GM10248 (cell line): ENCODE results near the gene MMS22L.

Experiments
- CTCF ChIA-PET: fragments of 300-600 bp; sonication (Branson Sonifier 250); formaldehyde crosslinking; extraction: SDS; loops from one replicate; lab custom pipeline; 2021; ENCODE audit warnings: antibody characterized with exemption; lab: Yijun Ruan, JAX
- POLR2A ChIA-PET: fragments of 350-650 bp; sonication (Branson Sonifier 250); formaldehyde crosslinking; extraction: SDS; loops from one replicate; lab custom pipeline; 2020; ENCODE audit warnings: antibody characterized with exemption; lab: Yijun Ruan, JAX
- DNase-seq: peaks from one replicate; pipeline ENCODE4 v3.0.0; 2012; ENCODE audit errors: extremely low spot score
- CTCF ChIP-seq: IDR thresholded peaks from 2 replicates; pipeline ENCODE4 v1.5.1; 2012; ENCODE audit warnings: mild to moderate bottlenecking, low read depth; ENCODE audit errors: extremely low read depth, missing control alignments, control extremely low read depth

Gene MMS22L

GRCh38 chr6:97133067-97133466, 149.9 kb downstream of the MMS22L start:
- CTCF ChIA-PET, result no interaction called here
- POLR2A ChIA-PET, result no interaction called here
- DNase-seq, result no peak
- no peak for TF ChIP-seq CTCF

GRCh38 chr6:97129106-97129505, 153.9 kb downstream of the MMS22L start:
- no peak for TF ChIP-seq CTCF
- CTCF ChIA-PET, result interaction anchor here (1.3 kb wide), 1 partner anchor 13 kb away, joined by 3 read pairs; no protein-coding TSS in a partner anchor
- POLR2A ChIA-PET, result no interaction called here
- DNase-seq, result no peak

- TF ChIP-seq CTCF, result no peak
- DNase-seq, result no peak
- CTCF ChIA-PET, result interaction anchor here (1.9 kb wide), 1 partner anchor 13 kb away, joined by 8 read pairs; no protein-coding TSS in a partner anchor
- POLR2A ChIA-PET, result no interaction called here
Measured at GRCh38 chr6:97128507-97128906, 154.5 kb downstream of the MMS22L start.

- POLR2A ChIA-PET, result no interaction called here
- DNase-seq, result no peak
- CTCF ChIA-PET, result interaction anchor here (1.8 kb wide), 1 partner anchor 9 kb away, joined by 4 read pairs; no protein-coding TSS in a partner anchor
- no peak for TF ChIP-seq CTCF
Measured at GRCh38 chr6:97123652-97124051, 159.4 kb downstream of the MMS22L start.

GRCh38 chr6:97123112-97123511, 159.9 kb downstream of the MMS22L start:
- no peak for DNase-seq
- POLR2A ChIA-PET, result no interaction called here
- TF ChIP-seq CTCF, result no peak
- CTCF ChIA-PET, result interaction anchor here (1.8 kb wide), 1 partner anchor 8 kb away, joined by 4 read pairs; no protein-coding TSS in a partner anchor

GRCh38 chr6:97120511-97120910, 162.5 kb downstream of the MMS22L start:
- POLR2A ChIA-PET, result no interaction called here
- no peak for DNase-seq
- CTCF ChIA-PET, result interaction anchor here (0.9 to 1.0 kb wide), 2 partner anchors 16 to 19 kb away, joined by 3 read pairs; no protein-coding TSS in a partner anchor

More at GRCh38 chr6:97120511-97120910, 162.5 kb downstream of the MMS22L start:
- no peak for TF ChIP-seq CTCF
